ENCODE measurements around the gene D2HGDH.

DNA sequence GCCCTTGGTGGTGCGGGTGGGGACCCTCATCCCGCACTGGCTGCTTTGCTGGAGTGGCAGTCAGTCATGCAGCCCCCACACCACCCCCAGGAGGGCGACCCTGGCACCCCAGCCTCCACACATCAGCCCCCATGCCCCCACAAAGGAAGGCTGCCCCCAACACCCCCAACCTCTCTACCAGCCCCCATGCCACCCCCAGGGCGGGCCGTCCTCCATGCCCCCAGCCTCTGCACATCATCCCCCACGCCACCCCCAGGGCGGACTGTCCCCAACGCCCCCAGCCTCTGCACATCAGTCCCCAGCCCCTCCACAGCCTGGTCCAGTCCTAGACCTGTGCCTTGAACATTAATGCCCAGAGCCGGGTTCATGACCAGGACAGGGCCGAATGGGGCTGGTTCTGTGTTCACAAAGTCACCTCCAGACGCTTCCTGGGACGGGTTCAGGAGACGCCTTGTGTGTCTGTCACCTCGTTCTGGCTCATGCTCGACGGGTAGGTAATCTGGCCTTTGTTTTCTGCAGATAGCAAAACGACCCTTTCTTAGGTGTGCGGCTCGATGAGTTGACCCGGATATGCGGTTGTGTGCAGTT, 18.4 kb downstream of the D2HGDH start:
- TF ChIP-seq EZH2 (IDR thresholded peaks at IDR 0.05; ENCODE audit: low read depth), result no peak
- TF ChIP-seq, protein P1, sequence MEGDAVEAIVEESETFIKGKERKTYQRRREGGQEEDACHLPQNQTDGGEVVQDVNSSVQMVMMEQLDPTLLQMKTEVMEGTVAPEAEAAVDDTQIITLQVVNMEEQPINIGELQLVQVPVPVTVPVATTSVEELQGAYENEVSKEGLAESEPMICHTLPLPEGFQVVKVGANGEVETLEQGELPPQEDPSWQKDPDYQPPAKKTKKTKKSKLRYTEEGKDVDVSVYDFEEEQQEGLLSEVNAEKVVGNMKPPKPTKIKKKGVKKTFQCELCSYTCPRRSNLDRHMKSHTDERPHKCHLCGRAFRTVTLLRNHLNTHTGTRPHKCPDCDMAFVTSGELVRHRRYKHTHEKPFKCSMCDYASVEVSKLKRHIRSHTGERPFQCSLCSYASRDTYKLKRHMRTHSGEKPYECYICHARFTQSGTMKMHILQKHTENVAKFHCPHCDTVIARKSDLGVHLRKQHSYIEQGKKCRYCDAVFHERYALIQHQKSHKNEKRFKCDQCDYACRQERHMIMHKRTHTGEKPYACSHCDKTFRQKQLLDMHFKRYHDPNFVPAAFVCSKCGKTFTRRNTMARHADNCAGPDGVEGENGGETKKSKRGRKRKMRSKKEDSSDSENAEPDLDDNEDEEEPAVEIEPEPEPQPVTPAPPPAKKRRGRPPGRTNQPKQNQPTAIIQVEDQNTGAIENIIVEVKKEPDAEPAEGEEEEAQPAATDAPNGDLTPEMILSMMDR (conservative IDR thresholded peaks at IDR 0.05), result no peak
